K562 (cell line): ENCODE data around the gene LBHD1. TPM values are rescaled to one million over a fixed set of nuclear protein-coding genes. Genes with fewer than 3 reads are reported as not detected.

ENCODE experiments used
- ASH1L ChIP-seq: fragments of 450-650 bp; IDR thresholded peaks from 2 replicates; pipeline ENCODE4 v1.6.1; 2018; ENCODE audit warnings: borderline replicate concordance, mild to moderate bottlenecking, low read depth; ENCODE audit not compliant: partially characterized antibody
- DACH1 ChIP-seq: fragments of 450-650 bp; IDR thresholded peaks from 2 replicates; pipeline ENCODE4 v1.6.1; 2018; ENCODE audit not compliant: partially characterized antibody
- ERF ChIP-seq: fragments of 450-650 bp; formaldehyde crosslinking; IDR thresholded peaks from 2 replicates; pipeline ENCODE4 v1.4.0; 2020; ENCODE audit warnings: mild to moderate bottlenecking, mixed read lengths
- GABPA ChIP-seq: fragments of 200-800 bp; sonication (Bioruptor generic); conservative IDR thresholded peaks from 2 replicates; pipeline ENCODE4 v1.6.1; 2016; ENCODE audit warnings: low read depth, missing genetic modification characterization, missing compliant biosample characterization
- GABPB1 ChIP-seq: sonication (generic); formaldehyde crosslinking; IDR thresholded peaks from 2 replicates; pipeline ENCODE4 v1.8.0; 2022; ENCODE audit warnings: mild to moderate bottlenecking, missing genetic modification reagents
- HSF4 ChIP-seq: fragments of 250-450 bp; sonication (Bioruptor Pico); IDR thresholded peaks from 2 replicates; pipeline ENCODE4 v2.1.2; 2022; ENCODE audit warnings: mild to moderate bottlenecking, moderate library complexity, borderline replicate concordance
- KDM5B ChIP-seq: fragments of 200-600 bp; sonication (generic); IDR thresholded peaks from 2 replicates; pipeline ENCODE4 v1.6.1; 2012; ENCODE audit warnings: low read depth, mild to moderate bottlenecking, moderate library complexity, low read length, control low read depth, inconsistent platforms; ENCODE audit not compliant: insufficient replicate concordance
- L3MBTL2 ChIP-seq: fragments of 450-650 bp; IDR thresholded peaks from 2 replicates; pipeline ENCODE4 v1.6.1; 2016; ENCODE audit warnings: mild to moderate bottlenecking, moderate library complexity
- MCM2 ChIP-seq: fragments of 450-650 bp; IDR thresholded peaks from 2 replicates; pipeline ENCODE4 v1.6.1; 2017; ENCODE audit warnings: low read depth, mild to moderate bottlenecking
- PHF20 ChIP-seq: fragments of 450-650 bp; IDR thresholded peaks from 2 replicates; pipeline ENCODE4 v1.6.1; 2018; ENCODE audit not compliant: partially characterized antibody
- RFX5 ChIP-seq: IDR thresholded peaks from 2 replicates; pipeline ENCODE4 v1.6.1; 2011; ENCODE audit warnings: low read depth, mild to moderate bottlenecking, improper control_type of control experiment, low read length
- SAP30 ChIP-seq: fragments of 200-600 bp; sonication (generic); IDR thresholded peaks from 2 replicates; pipeline ENCODE4 v1.6.1; 2012; ENCODE audit warnings: borderline replicate concordance, low read depth, mild to moderate bottlenecking, moderate library complexity, low read length, control low read depth, inconsistent platforms; ENCODE audit not compliant: insufficient read depth, poor library complexity, severe bottlenecking
- SP1 ChIP-seq: sonication (generic); formaldehyde crosslinking; IDR thresholded peaks from 2 replicates; pipeline ENCODE4 v1.8.1; 2022; ENCODE audit warnings: mild to moderate bottlenecking, missing genetic modification reagents
- ZNF263 ChIP-seq: sonication (generic); formaldehyde crosslinking; IDR thresholded peaks from 2 replicates; pipeline ENCODE4 v1.8.0; 2022; ENCODE audit warnings: mild to moderate bottlenecking, missing genetic modification reagents, borderline replicate concordance
- ZNF830 ChIP-seq: fragments of 250-450 bp; sonication (Bioruptor Pico); IDR thresholded peaks from 2 replicates; pipeline ENCODE4 v1.5.0; 2021; ENCODE audit warnings: mild to moderate bottlenecking
- polyA plus RNA-seq, 8 experiments: library from polyadenylated mRNA; depleted of rRNA in 4 of 8; stranded (reverse) in 5 of 8; unstranded in 3 of 8; fragments of >200 nt; fragmentation: Nextera tagmentation in 2 of 8; fragmentation: Illumina TruSeq in 1 of 8; extraction: Ambion mirVana in 2 of 8; extraction: Trizol in 1 of 8; gene quantifications; 2 replicates each; pipeline versions ENCODE4 v1.2.1 to v1.2.3, GENCODE V29; 2011 to 2014; ENCODE audit warnings: inconsistent platforms in 1 of 8, missing spikeins in 1 of 8
- total RNA-seq, 7 experiments: library from RNA; depleted of rRNA in 6 of 7; stranded (reverse); fragments of >200 nt in 6 of 7; fragmentation: Illumina TruSeq in 2 of 7; extraction: Trizol in 2 of 7; gene quantifications; 2 replicates each; pipeline versions ENCODE4 v1.2.1 to v1.2.3, GENCODE V29; 2011 to 2021; ENCODE audit warnings: low replicate concordance in 1 of 7
- TF ChIP-seq, protein P1 (sequence below), 3 experiments: fragments of 200-800 bp in 1 of 3; fragments of 250-450 bp in 1 of 3; fragments of 450-650 bp in 1 of 3; sonication (Bioruptor Pico) in 1 of 3; sonication (Bioruptor generic) in 1 of 3; formaldehyde crosslinking in 1 of 3; IDR thresholded peaks; 2 replicates each; pipeline versions ENCODE4 v1.6.1 to v1.8.0; 2016 to 2022; ENCODE audit warnings: mild to moderate bottlenecking in 2 of 3, missing genetic modification characterization in 2 of 3, missing compliant biosample characterization in 1 of 3, moderate library complexity in 1 of 3
- TF ChIP-seq, protein P2 (sequence below), 2 experiments: fragments of 450-650 bp in 1 of 2; sonication (generic) in 1 of 2; formaldehyde crosslinking; conservative IDR thresholded peaks; 2 replicates each; pipeline versions ENCODE4 v1.4.0 to v1.8.1; 2020 to 2022; ENCODE audit warnings: mild to moderate bottlenecking in 1 of 2, missing genetic modification reagents in 1 of 2

LBHD1 gene
- total and polyA plus RNA-seq, 9 of the 15 experiments (the other 6 are each of a cell fraction or from before 2014, with no cell fraction given) = 2.6 to 28.0 (median 12.5) TPM

DNA sequence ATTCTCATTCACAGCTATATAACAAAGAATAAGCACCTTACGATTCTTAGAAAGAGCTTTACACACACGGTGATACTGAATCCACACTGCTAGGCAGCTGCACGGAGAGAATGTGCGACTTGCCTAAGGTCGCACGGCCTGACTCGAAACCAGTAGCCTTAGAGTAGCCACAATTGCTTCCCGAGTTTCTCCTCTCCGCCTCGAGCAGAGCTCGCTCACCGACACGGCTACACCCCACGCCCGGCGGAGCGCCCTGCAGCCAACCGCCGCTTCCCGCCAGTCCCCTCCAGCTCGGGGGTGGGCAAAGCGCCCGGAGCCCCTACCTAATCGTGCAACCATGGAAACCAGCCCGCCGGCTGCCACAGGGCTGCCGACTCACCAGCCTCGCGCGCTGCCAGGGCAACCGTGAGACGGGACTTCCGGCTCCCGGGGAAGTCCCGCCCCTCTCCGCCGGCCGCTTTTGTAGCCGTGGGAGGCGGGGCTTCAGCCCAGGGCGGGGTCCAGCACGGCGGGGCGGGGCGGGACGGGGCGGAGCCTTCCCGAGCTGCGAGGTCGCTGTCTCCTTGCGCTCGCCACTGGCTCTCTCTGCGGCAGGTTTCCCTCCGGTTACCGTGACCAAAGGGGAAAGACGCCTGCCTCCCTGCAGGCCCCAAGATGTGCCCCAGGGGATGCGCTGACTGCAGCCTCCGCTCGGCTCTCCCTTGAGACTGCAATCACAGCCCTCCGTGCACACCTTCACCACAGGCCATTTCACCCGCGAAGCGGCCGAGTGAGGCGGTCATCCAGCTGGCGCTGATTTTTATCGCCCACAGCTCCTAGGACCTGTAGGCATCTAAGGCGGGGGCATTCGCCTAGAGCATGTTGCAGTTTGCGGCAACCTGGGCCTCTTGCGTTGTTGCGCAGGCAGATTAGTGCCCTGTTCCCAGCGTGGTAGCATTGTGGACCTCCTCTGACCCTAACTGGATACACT is 34.1 kb upstream of the LBHD1 start (continued):
- TF ChIP-seq, protein P1, sequence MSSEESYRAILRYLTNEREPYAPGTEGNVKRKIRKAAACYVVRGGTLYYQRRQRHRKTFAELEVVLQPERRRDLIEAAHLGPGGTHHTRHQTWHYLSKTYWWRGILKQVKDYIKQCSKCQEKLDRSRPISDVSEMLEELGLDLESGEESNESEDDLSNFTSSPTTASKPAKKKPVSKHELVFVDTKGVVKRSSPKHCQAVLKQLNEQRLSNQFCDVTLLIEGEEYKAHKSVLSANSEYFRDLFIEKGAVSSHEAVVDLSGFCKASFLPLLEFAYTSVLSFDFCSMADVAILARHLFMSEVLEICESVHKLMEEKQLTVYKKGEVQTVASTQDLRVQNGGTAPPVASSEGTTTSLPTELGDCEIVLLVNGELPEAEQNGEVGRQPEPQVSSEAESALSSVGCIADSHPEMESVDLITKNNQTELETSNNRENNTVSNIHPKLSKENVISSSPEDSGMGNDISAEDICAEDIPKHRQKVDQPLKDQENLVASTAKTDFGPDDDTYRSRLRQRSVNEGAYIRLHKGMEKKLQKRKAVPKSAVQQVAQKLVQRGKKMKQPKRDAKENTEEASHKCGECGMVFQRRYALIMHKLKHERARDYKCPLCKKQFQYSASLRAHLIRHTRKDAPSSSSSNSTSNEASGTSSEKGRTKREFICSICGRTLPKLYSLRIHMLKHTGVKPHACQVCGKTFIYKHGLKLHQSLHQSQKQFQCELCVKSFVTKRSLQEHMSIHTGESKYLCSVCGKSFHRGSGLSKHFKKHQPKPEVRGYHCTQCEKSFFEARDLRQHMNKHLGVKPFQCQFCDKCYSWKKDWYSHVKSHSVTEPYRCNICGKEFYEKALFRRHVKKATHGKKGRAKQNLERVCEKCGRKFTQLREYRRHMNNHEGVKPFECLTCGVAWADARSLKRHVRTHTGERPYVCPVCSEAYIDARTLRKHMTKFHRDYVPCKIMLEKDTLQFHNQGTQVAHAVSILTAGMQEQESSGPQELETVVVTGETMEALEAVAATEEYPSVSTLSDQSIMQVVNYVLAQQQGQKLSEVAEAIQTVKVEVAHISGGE (CRISPR knock-in tag; IDR thresholded peaks at IDR 0.05) = peak in 1 of 3 experiments; percentile 82; a peak in 2 of 6 replicates
- peak; percentile 57 for TF ChIP-seq DACH1
- TF ChIP-seq HSF4 (CRISPR knock-in tag) = 0 out of 2 replicates have a peak, but pooled peaks have one; percentile 12
- TF ChIP-seq ERF (CRISPR knock-in tag) = peak; percentile 71; the same call in 1 of the 2 replicates
- TF ChIP-seq GABPB1 (CRISPR knock-in tag) = peak; percentile 89
- TF ChIP-seq SAP30 = peak; percentile 69
- TF ChIP-seq ZNF263 (CRISPR knock-in tag) = peak; percentile 60; the same call in 1 of the 2 replicates
- peak; percentile 93 for TF ChIP-seq GABPA (tag)
- TF ChIP-seq, protein P2, sequence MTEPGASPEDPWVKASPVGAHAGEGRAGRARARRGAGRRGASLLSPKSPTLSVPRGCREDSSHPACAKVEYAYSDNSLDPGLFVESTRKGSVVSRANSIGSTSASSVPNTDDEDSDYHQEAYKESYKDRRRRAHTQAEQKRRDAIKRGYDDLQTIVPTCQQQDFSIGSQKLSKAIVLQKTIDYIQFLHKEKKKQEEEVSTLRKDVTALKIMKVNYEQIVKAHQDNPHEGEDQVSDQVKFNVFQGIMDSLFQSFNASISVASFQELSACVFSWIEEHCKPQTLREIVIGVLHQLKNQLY (CRISPR knock-in tag; conservative IDR thresholded peaks at IDR 0.05) = peak in 1 of 2 experiments; percentile 73; a peak in 1 of 4 replicates
- peak; percentile 19 for TF ChIP-seq PHF20
- TF ChIP-seq RFX5 = no peak
- no peak for TF ChIP-seq KDM5B
- TF ChIP-seq SP1 (CRISPR knock-in tag) = peak; percentile 87
- peak; percentile 90; the same call in 1 of the 2 replicates for TF ChIP-seq ZNF830
- TF ChIP-seq L3MBTL2 = peak; percentile 69
- TF ChIP-seq ASH1L = no peak
- TF ChIP-seq MCM2 = no peak
